Measurements from ENCODE around the gene HOXC5. TPM values are rescaled to one million over a fixed set of nuclear protein-coding genes. Genes with fewer than 3 reads are reported as not detected.

The HOXC5 gene
- total RNA-seq, 2 donors from 2014 or later, result not detected

DNA sequence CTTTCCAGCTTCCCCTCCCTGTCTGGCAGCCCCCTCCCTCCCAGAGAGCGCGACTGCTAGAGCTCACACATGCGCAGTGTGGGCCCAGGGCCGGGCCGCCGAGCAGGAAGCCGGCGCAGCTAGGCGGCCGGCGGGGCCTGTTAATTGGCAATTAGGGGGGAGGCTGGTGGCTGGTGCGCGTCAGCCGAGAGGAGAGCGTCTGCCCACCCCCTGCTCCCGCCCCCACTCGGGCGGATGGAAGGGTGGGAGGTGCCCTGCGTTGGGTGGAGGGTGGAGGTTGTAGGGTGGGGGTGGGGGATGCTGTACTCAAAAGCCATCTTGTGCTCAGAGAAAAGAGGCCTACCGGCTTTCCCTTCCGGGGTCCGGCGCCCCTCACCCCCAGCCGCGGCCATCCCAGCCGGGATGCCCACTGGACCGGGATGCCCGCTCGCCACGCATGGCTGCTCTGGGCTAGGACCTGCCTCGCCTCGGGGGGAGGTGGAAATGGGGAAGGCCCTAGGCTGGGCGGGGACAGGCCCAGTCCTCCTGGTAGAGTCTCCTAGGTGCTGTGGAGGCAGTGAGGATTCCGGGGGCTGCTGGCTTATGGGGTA lies 14.9 kb upstream of the HOXC5 start:
- peak overlapping the region; percentile 16 for H3K27ac ChIP-seq (ENCODE audit: low read depth, low read length)
- peak; percentile 96 for DNase-seq
- H3K36me3 ChIP-seq (ENCODE audit: control insufficient read depth, insufficient read depth, low read length), result no peaks in the 10 kb centered on the region
- no peaks in the 10 kb centered on the region for H3K9me3 ChIP-seq (ENCODE audit: control insufficient read depth, low read length)
- TF ChIP-seq, protein P1, sequence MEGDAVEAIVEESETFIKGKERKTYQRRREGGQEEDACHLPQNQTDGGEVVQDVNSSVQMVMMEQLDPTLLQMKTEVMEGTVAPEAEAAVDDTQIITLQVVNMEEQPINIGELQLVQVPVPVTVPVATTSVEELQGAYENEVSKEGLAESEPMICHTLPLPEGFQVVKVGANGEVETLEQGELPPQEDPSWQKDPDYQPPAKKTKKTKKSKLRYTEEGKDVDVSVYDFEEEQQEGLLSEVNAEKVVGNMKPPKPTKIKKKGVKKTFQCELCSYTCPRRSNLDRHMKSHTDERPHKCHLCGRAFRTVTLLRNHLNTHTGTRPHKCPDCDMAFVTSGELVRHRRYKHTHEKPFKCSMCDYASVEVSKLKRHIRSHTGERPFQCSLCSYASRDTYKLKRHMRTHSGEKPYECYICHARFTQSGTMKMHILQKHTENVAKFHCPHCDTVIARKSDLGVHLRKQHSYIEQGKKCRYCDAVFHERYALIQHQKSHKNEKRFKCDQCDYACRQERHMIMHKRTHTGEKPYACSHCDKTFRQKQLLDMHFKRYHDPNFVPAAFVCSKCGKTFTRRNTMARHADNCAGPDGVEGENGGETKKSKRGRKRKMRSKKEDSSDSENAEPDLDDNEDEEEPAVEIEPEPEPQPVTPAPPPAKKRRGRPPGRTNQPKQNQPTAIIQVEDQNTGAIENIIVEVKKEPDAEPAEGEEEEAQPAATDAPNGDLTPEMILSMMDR (conservative IDR thresholded peaks at IDR 0.05), result no peak
- Mint-ChIP-seq H3K27ac (no peak overlapping the region), H3K9me3 (peaks cover 3% of the 10 kb centered on the region), H3K4me1 (peaks cover 13% of the 10 kb centered on the region), H3K27me3 (ENCODE audit: insufficient read depth) (peaks cover 99% of the 10 kb centered on the region), H3K36me3 (ENCODE audit: low read depth) (no peaks in the 10 kb centered on the region), H3K4me3 (peak overlapping the region; percentile 47)
- WGBS, 2 experiments (ENCODE audit: insufficient coverage in 1 of 2, insufficient read length in 1 of 2), result 4% methylated on average over 9 to 34 of the region's 34 CpGs
- H3K4me3 ChIP-seq (ENCODE audit: low read length), result peak overlapping the region; percentile 56
- no peak overlapping the region for H3K9ac ChIP-seq (ENCODE audit: extremely low read depth, low read length, poor library complexity, severe bottlenecking)
- no peaks in the 10 kb centered on the region for H3K4me1 ChIP-seq (ENCODE audit: control insufficient read depth, insufficient read depth, low read length)
- peaks cover 100% of the 10 kb centered on the region for H3K27me3 ChIP-seq (ENCODE audit: control insufficient read depth, insufficient read depth, low read length, poor library complexity, severe bottlenecking)

DNA sequence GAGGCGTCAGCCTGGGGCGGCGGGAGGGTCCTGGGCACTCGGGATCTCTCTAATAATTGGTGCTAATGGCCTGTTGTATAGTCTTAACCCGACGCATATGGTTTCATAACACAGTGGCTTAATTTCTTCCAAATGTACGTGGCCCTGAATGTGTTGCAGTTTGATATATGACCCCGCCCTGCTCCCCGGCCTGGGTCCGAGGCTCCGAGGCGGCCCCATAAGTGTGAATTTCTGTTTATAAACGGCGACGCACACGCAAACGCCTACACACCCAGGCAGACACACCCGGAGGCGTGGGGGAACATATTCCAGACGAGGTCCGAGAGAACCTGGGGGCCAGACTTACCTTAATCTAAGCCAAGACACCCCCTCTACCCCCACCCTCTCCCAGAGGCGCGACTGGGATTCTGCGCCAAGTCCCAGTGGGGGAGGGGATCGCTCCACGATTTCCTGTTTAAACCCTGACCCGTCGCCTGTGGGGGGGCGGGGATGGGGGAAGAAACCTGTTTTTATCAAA lies 14.3 kb upstream of the HOXC5 start:
- 14 to 17% methylated on average over 10 to 24 of the region's 29 CpGs for WGBS, 2 experiments (ENCODE audit: insufficient coverage in 1 of 2, insufficient read length in 1 of 2)
- Histone ChIP-seq H3K4me1 (ENCODE audit: control insufficient read depth, insufficient read depth, low read length) (no peaks in the 10 kb centered on the region), H3K27me3 (ENCODE audit: control insufficient read depth, insufficient read depth, low read length, poor library complexity, severe bottlenecking) (peaks cover 100% of the 10 kb centered on the region), H3K27ac (ENCODE audit: low read depth, low read length) (peak overlapping the region; percentile 16), H3K36me3 (ENCODE audit: control insufficient read depth, insufficient read depth, low read length) (no peaks in the 10 kb centered on the region), H3K4me3 (ENCODE audit: low read length) (no peak overlapping the region), H3K9ac (ENCODE audit: extremely low read depth, low read length, poor library complexity, severe bottlenecking) (no peak overlapping the region), H3K9me3 (ENCODE audit: control insufficient read depth, low read length) (no peaks in the 10 kb centered on the region)
- no peaks in the 10 kb centered on the region for H3K36me3 Mint-ChIP-seq (ENCODE audit: low read depth)
- H3K9me3 Mint-ChIP-seq, result no peaks in the 10 kb centered on the region
- H3K4me1 Mint-ChIP-seq, result peaks cover 13% of the 10 kb centered on the region
- DNase-seq, result peak; percentile 81
- no peak overlapping the region for H3K27ac Mint-ChIP-seq
- TF ChIP-seq, protein P1 (conservative IDR thresholded peaks at IDR 0.05), result no peak
- H3K27me3 Mint-ChIP-seq (ENCODE audit: insufficient read depth), result peaks cover 99% of the 10 kb centered on the region
- H3K4me3 Mint-ChIP-seq, result peak overlapping the region; percentile 47

DNA sequence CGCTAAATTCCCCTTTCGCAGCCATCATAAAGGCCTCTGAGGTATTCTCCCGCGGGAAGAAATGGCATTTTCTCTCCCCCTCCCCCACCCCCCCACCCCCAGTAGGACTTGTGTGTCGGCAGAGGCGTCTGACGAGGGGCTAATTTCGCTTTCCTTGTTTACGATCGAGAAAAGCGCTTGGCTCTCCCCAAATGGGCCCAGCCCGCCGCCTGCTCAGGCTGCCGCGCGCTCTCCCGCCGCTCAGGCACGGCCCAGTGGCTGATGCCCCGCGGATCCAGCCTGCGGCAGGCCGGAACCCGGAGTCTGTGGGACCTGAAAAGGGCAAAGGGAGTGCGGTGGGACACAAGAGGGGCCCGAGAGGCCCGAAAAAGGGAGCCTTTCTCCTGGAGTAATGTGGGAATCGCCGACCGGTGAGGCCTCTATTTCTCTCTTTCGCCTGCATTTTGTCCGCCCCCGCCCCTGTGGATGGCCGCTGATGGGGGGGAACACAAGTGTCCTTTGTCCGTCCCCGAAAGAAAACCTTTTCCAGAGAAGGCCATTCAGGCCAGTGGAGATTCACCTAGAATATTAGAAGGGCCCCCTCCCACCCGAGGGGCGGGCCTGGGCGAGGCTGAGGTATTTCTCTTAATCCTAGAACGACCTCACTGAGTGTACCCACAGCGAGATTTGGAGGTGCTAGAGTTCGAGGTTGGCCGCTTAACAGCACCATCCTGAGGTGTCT lies 13.6 kb upstream of the HOXC5 start:
- Mint-ChIP-seq H3K27me3 (ENCODE audit: insufficient read depth) (peaks cover 99% of the 10 kb centered on the region), H3K36me3 (ENCODE audit: low read depth) (no peaks in the 10 kb centered on the region), H3K27ac (no peak overlapping the region), H3K4me1 (peaks cover 15% of the 10 kb centered on the region), H3K4me3 (peak overlapping the region; percentile 20), H3K9me3 (no peaks in the 10 kb centered on the region)
- Histone ChIP-seq H3K9me3 (ENCODE audit: control insufficient read depth, low read length) (no peaks in the 10 kb centered on the region), H3K4me3 (ENCODE audit: low read length) (no peak overlapping the region), H3K9ac (ENCODE audit: extremely low read depth, low read length, poor library complexity, severe bottlenecking) (no peak overlapping the region), H3K36me3 (ENCODE audit: control insufficient read depth, insufficient read depth, low read length) (no peaks in the 10 kb centered on the region), H3K4me1 (ENCODE audit: control insufficient read depth, insufficient read depth, low read length) (no peaks in the 10 kb centered on the region), H3K27ac (ENCODE audit: low read depth, low read length) (no peak overlapping the region), H3K27me3 (ENCODE audit: control insufficient read depth, insufficient read depth, low read length, poor library complexity, severe bottlenecking) (peaks cover 100% of the 10 kb centered on the region)
- 0 to 6% methylated on average over 7 to 37 of the region's 43 CpGs for WGBS, 2 experiments (ENCODE audit: insufficient coverage in 1 of 2, insufficient read length in 1 of 2)
- TF ChIP-seq, protein P1 (conservative IDR thresholded peaks at IDR 0.05), result no peak
- DNase-seq, result peak; percentile 90
